HG02678 (cell line): Measurements from ENCODE around the gene ACY1.

ENCODE experiments used
- ATAC-seq: cut with Tn5 transposase; IDR thresholded peaks from one replicate; pipeline ENCODE4 v1.9.1; 2021; ENCODE audit warnings: mild to moderate bottlenecking, moderate library complexity; ENCODE audit not compliant: unreplicated experiment

The ACY1 gene

GRCh38 chr3:52004163-52004787 lies 20.9 kb downstream of the ACY1 start:
- ATAC-seq: no peak

- ATAC-seq: no peak
Observed at GRCh38 chr3:52004906-52005395, 21.6 kb downstream of the ACY1 start.

GRCh38 chr3:52005571-52005986 lies 22.2 kb downstream of the ACY1 start:
- no peak for ATAC-seq

GRCh38 chr3:52006017-52006819 lies 22.9 kb downstream of the ACY1 start:
- ATAC-seq: no peak

- no peak for ATAC-seq
Observed at GRCh38 chr3:52006820-52007133, 23.4 kb downstream of the ACY1 start.

- ATAC-seq: no peak
Observed at GRCh38 chr3:52007291-52007690, 24.0 kb downstream of the ACY1 start.

- no peak for ATAC-seq
Observed at GRCh38 chr3:52010431-52010830, 27.1 kb downstream of the ACY1 start.

- no peak for ATAC-seq
Observed at GRCh38 chr3:52012699-52013098, 29.4 kb downstream of the ACY1 start.

- ATAC-seq: no peak
Observed at GRCh38 chr3:52013802-52014598, 30.7 kb downstream of the ACY1 start.

GRCh38 chr3:52014613-52015012 lies 31.3 kb downstream of the ACY1 start:
- ATAC-seq: no peak

GRCh38 chr3:52015438-52016228 lies 32.3 kb downstream of the ACY1 start:
- no peak for ATAC-seq

GRCh38 chr3:52017586-52017985 lies 34.3 kb downstream of the ACY1 start:
- no peak for ATAC-seq

- no peak for ATAC-seq
Observed at GRCh38 chr3:52018319-52019000, 35.1 kb downstream of the ACY1 start.

- ATAC-seq: no peak
Observed at GRCh38 chr3:52019352-52020080, 36.2 kb downstream of the ACY1 start.

GRCh38 chr3:52020796-52021195 lies 37.5 kb downstream of the ACY1 start:
- no peak for ATAC-seq

- ATAC-seq: no peak
Observed at GRCh38 chr3:52021489-52022268, 38.3 kb downstream of the ACY1 start.

- ATAC-seq: no peak
Observed at GRCh38 chr3:52022323-52023100, 39.2 kb downstream of the ACY1 start.

- ATAC-seq: no peak
Observed at GRCh38 chr3:52023101-52023770, 39.9 kb downstream of the ACY1 start.
